Fibroblast of the aortic adventitia (primary cell): ENCODE data around the gene CAMK4. TPM values are rescaled to one million over a fixed set of nuclear protein-coding genes. Genes with fewer than 3 reads are reported as not detected.
A peak's percentile ranks its signal among the peaks of the same experiment; 100 is the strongest.

ENCODE experiments used
- DNase-seq: peaks from one replicate; pipeline ENCODE4 v3.0.0-alpha.2; 2010; ENCODE audit warnings: low read depth
- H3K4me3 ChIP-seq: 2 replicates; pipeline ENCODE4 v1.5.1; 2011; ENCODE audit warnings: low read depth, mild to moderate bottlenecking, control low read depth, low read length, moderate library complexity
- total RNA-seq: library from RNA; depleted of rRNA; stranded (reverse); fragments of >200 nt; gene quantifications from 2 replicates; pipeline ENCODE4 v1.2.3, GENCODE V29; 2012; ENCODE audit warnings: low replicate concordance
- TF ChIP-seq, protein P1 (sequence below): IDR thresholded peaks from 2 replicates; pipeline ENCODE4 v1.5.1; 2011; ENCODE audit warnings: mild to moderate bottlenecking, low read length, control low read depth, inconsistent platforms; ENCODE audit not compliant: insufficient read depth

CAMK4 gene
- total RNA-seq, 1 donor = 5.4 TPM

GRCh38 chr5:111461934-111462333, 237.8 kb downstream of the CAMK4 start:
- TF ChIP-seq, protein P1, sequence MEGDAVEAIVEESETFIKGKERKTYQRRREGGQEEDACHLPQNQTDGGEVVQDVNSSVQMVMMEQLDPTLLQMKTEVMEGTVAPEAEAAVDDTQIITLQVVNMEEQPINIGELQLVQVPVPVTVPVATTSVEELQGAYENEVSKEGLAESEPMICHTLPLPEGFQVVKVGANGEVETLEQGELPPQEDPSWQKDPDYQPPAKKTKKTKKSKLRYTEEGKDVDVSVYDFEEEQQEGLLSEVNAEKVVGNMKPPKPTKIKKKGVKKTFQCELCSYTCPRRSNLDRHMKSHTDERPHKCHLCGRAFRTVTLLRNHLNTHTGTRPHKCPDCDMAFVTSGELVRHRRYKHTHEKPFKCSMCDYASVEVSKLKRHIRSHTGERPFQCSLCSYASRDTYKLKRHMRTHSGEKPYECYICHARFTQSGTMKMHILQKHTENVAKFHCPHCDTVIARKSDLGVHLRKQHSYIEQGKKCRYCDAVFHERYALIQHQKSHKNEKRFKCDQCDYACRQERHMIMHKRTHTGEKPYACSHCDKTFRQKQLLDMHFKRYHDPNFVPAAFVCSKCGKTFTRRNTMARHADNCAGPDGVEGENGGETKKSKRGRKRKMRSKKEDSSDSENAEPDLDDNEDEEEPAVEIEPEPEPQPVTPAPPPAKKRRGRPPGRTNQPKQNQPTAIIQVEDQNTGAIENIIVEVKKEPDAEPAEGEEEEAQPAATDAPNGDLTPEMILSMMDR = no peak
- no peak for DNase-seq

GRCh38 chr5:111463311-111463710, 239.1 kb downstream of the CAMK4 start:
- TF ChIP-seq, protein P1 = no peak
- DNase-seq = no peak
- no peak overlapping the region for H3K4me3 ChIP-seq

More at GRCh38 chr5:111461934-111462333, 237.8 kb downstream of the CAMK4 start:
- H3K4me3 ChIP-seq = no peak overlapping the region

DNA sequence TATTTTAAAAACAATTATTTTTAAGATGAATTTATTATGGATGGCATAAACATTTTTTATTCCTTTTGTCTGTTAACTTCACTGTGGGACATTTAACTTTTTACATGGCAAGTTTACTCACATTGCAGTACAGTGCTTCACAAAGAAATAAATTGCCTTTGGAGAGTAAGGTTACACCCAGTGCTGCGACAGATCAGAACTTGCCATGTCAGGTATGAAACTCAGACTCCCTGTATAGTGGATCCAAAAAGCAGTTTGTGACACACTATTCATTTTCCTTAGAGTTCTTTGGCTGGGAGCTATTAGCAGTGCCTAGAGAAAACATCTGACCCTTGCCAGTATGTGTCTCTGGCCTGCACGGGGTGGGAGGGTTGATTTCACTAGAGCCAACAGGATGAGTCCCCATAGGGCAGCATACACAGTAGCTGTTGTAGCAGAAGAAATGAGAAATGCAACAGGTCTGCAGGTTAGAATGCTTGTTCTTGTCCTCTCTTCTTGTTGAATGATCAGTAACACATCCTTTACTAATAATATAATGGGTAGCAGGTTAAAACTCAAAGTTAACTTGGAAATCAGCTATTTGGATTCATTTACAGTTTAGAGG, 245.2 kb downstream of the CAMK4 start:
- no peak overlapping the region for H3K4me3 ChIP-seq
- TF ChIP-seq, protein P1 = no peak
- no peak for DNase-seq

- DNase-seq = no peak
- TF ChIP-seq, protein P1 = peak; percentile 2
- no peak overlapping the region for H3K4me3 ChIP-seq
These were observed 245.7 kb downstream of the CAMK4 start for GRCh38 chr5:111469903-111470302.

DNA sequence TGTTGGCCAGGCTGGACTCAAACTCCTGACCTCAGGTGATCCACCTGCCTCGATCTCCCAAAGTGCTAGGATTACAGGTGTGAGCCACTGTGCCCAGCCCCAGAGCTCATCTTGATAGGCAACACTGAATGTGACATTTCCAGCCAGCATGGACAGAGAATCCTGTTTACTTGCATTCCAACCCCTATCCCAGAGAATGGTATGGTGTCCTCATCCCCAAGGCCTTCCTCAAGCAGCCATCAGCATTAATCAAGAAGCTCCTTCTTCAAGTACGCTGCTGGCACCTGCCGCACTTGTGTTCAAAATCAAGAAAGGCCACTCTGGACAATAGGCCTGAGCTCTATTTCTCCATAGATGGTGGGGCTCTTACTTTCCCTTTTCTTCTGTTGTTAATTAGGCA, 247.9 kb downstream of the CAMK4 start:
- TF ChIP-seq, protein P1 = no peak
- no peak for DNase-seq
- no peak overlapping the region for H3K4me3 ChIP-seq

DNA sequence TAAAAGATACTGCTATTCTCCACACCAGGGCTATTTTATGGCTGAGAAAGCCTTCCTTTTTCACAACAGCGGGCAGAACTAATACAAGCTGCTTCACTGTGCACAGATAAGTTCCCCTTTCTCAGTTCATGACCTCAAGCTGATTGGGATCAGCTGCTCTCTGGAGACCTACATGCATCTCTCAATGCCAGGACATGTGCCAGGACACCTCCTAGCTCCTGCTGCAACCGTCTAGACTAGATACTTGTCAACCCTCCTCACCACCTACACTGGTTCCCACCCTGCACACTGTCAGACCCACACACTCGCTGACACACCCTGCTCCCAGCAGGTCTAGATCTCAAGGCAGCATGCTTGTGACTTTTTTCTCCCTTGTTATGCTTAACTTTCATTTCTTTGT, 248.4 kb downstream of the CAMK4 start:
- DNase-seq = no peak
- H3K4me3 ChIP-seq = no peak overlapping the region
- TF ChIP-seq, protein P1 = no peak

DNA sequence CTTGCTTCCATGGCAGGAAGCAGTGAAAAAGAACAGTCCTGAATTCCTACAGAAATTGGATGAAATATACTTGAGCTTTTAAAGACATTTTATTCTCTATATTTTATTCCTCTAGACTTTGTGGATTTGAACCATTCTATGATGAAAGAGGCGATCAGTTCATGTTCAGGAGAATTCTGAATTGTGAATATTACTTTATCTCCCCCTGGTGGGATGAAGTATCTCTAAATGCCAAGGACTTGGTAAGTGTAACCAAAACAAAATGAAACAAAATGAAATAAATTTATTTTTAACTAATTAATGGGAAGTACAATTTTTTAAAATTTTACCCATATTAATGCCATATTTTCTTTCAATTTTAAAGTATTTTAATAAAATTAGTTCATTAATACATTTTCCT, 254.1 kb downstream of the CAMK4 start:
- TF ChIP-seq, protein P1 = peak; percentile 22
- DNase-seq = peak; percentile 25
- H3K4me3 ChIP-seq = no peak overlapping the region
